Mammary epithelial cell (primary cell): ENCODE data around the gene FRMD3.

Source experiments
- EZH2 ChIP-seq: IDR thresholded peaks from 2 replicates; pipeline ENCODE4 v1.6.1; 2012; ENCODE audit warnings: low read length, inconsistent platforms, borderline replicate concordance
- TF ChIP-seq, protein P1 (sequence below), 2 donors: IDR thresholded peaks in 1 of 2; conservative IDR thresholded peaks in 1 of 2; 2 replicates each; pipeline ENCODE4 v1.5.1; 2011 to 2012; ENCODE audit warnings: inconsistent platforms in 2 of 2, low read length in 2 of 2, mild to moderate bottlenecking in 2 of 2, control low read depth in 1 of 2, low read depth in 1 of 2; ENCODE audit not compliant: insufficient read depth in 1 of 2; ENCODE audit errors: extremely low read depth in 1 of 2

DNA sequence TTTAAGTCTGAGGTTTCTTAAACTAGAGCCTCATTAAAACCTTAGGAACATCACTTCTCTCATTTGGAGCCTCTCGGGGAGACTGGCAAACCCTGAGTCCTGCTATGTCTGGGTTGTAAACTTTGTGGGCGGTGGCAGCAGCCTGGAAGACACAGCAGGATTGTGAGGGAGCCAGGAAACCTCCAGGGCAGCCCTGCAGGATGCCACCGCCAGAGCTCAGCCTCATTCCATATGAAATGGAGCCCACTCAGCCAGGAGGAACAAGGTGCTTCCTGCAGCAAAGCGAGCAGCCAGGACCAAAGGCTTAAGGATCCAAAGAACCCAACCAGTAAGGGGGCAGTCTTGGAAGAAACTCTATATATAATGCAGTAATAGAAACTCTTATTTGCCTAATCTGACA, 46.8 kb upstream of the FRMD3 start:
- no peak for TF ChIP-seq EZH2
- TF ChIP-seq, protein P1, sequence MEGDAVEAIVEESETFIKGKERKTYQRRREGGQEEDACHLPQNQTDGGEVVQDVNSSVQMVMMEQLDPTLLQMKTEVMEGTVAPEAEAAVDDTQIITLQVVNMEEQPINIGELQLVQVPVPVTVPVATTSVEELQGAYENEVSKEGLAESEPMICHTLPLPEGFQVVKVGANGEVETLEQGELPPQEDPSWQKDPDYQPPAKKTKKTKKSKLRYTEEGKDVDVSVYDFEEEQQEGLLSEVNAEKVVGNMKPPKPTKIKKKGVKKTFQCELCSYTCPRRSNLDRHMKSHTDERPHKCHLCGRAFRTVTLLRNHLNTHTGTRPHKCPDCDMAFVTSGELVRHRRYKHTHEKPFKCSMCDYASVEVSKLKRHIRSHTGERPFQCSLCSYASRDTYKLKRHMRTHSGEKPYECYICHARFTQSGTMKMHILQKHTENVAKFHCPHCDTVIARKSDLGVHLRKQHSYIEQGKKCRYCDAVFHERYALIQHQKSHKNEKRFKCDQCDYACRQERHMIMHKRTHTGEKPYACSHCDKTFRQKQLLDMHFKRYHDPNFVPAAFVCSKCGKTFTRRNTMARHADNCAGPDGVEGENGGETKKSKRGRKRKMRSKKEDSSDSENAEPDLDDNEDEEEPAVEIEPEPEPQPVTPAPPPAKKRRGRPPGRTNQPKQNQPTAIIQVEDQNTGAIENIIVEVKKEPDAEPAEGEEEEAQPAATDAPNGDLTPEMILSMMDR (conservative IDR thresholded peaks at IDR 0.05 in 1 of 2, IDR thresholded peaks at IDR 0.05 in 1 of 2; ENCODE audit: extremely low read depth in 1 of 2, insufficient read depth in 1 of 2, low read depth in 1 of 2, low read length in 2 of 2) = no peak
